DMS153 (cell line): ENCODE measurements around the gene TUT7.

ENCODE experiments used
- DNase-seq: peaks from one replicate; lab custom pipeline; 2025; lab: John Stamatoyannopoulos, UW

The TUT7 gene

GRCh38 chr9:86252870-86253269, 101.3 kb downstream of the TUT7 start:
- no peak for DNase-seq

- no peak for DNase-seq
Measured at GRCh38 chr9:86250123-86250522, 104.1 kb downstream of the TUT7 start.

GRCh38 chr9:86248746-86249145, 105.5 kb downstream of the TUT7 start:
- DNase-seq = no peak

GRCh38 chr9:86246752-86247161, 107.5 kb downstream of the TUT7 start:
- DNase-seq = peak; percentile 74

- DNase-seq = no peak
Measured at GRCh38 chr9:86242071-86242470, 112.1 kb downstream of the TUT7 start.

- no peak for DNase-seq
Measured at GRCh38 chr9:86241216-86241615, 113.0 kb downstream of the TUT7 start.

GRCh38 chr9:86238861-86239770, 115.1 kb downstream of the TUT7 start:
- DNase-seq = no peak
